ENCODE data around the gene HOXC11. TPM values are rescaled to one million over a fixed set of nuclear protein-coding genes. Genes with fewer than 3 reads are reported as not detected.
A peak's percentile ranks its signal among the peaks of the same experiment; 100 is the strongest.

The HOXC11 gene
- total RNA-seq, 1 experiment from 2014 or later = 2.2 TPM

GRCh38 chr12:53976172-53976822 is 3.4 kb downstream of the HOXC11 start:
- Histone ChIP-seq H3K36me3 (ENCODE audit: control insufficient read depth, insufficient read depth, low read length) (no peaks in the 10 kb centered on the region), H3K9me3 (no peaks in the 10 kb centered on the region), H3K4me1 (peaks cover 30% of the 10 kb centered on the region), H3K4me3 (ENCODE audit: low read depth, low read length) (no peak overlapping the region), H3K27me3 (replicated peaks; ENCODE audit: control insufficient read depth, insufficient read depth, low read length) (no peaks in the 10 kb centered on the region)
- no peak overlapping the region for H3K27ac Mint-ChIP-seq (ENCODE audit: unreplicated experiment)
- DNase-seq = no peak
- no peak for TF ChIP-seq CTCF (IDR thresholded peaks at IDR 0.05; ENCODE audit: insufficient read depth in 1 of 2, low read depth in 1 of 2, low read length in 1 of 2, severe bottlenecking in 1 of 2, unreplicated experiment in 1 of 2)
- intact Hi-C loops (cut with micrococcal nuclease; ENCODE audit: unreplicated experiment) = loop anchor here (5.0 kb wide), 1 partner anchor 41 kb away; no protein-coding TSS in a partner anchor
- no peaks in the 10 kb centered on the region for H3K36me3 Mint-ChIP-seq (ENCODE audit: insufficient read depth, unreplicated experiment)
- CTCF ChIA-PET = no interaction called here
- POLR2A ChIA-PET = no interaction called here
- no TSS peak for BruUV-seq (replicated peaks)
- H3K4me1 Mint-ChIP-seq (ENCODE audit: low read depth, unreplicated experiment) = peaks cover 23% of the 10 kb centered on the region
- no peaks in the 10 kb centered on the region for H3K9me3 Mint-ChIP-seq (ENCODE audit: unreplicated experiment)
- H3K27me3 Mint-ChIP-seq (ENCODE audit: insufficient read depth, unreplicated experiment) = no peaks in the 10 kb centered on the region
- peak overlapping the region; percentile 83 for H3K4me3 Mint-ChIP-seq (ENCODE audit: unreplicated experiment)

- Histone ChIP-seq H3K36me3 (ENCODE audit: control insufficient read depth, insufficient read depth, low read length) (no peaks in the 10 kb centered on the region), H3K4me1 (peaks cover 30% of the 10 kb centered on the region), H3K27me3 (replicated peaks; ENCODE audit: control insufficient read depth, insufficient read depth, low read length) (no peaks in the 10 kb centered on the region), H3K4me3 (ENCODE audit: low read depth, low read length) (peak overlapping the region; percentile 43), H3K9me3 (no peaks in the 10 kb centered on the region)
- H3K27me3 Mint-ChIP-seq (ENCODE audit: insufficient read depth, unreplicated experiment) = no peaks in the 10 kb centered on the region
- no peaks in the 10 kb centered on the region for H3K9me3 Mint-ChIP-seq (ENCODE audit: unreplicated experiment)
- no peaks in the 10 kb centered on the region for H3K36me3 Mint-ChIP-seq (ENCODE audit: insufficient read depth, unreplicated experiment)
- peaks cover 23% of the 10 kb centered on the region for H3K4me1 Mint-ChIP-seq (ENCODE audit: low read depth, unreplicated experiment)
- ChIA-PET POLR2A (interaction anchor here (2.2 kb wide), 1 partner anchor 37 kb away, joined by 15 read pairs; no protein-coding TSS in a partner anchor), CTCF (interaction anchor here (0.8 kb wide), 1 partner anchor 11 kb away, joined by 4 read pairs; no protein-coding TSS in a partner anchor)
- intact Hi-C loops (cut with micrococcal nuclease; ENCODE audit: unreplicated experiment) = loop anchor here (5.0 kb wide), 1 partner anchor 40 kb away; no protein-coding TSS in a partner anchor
- BruUV-seq (replicated peaks) = no TSS peak
- no peak for TF ChIP-seq CTCF (IDR thresholded peaks at IDR 0.05; ENCODE audit: insufficient read depth in 1 of 2, low read depth in 1 of 2, low read length in 1 of 2, severe bottlenecking in 1 of 2, unreplicated experiment in 1 of 2)
- no peak for DNase-seq
- peak overlapping the region; percentile 68 for H3K4me3 Mint-ChIP-seq (ENCODE audit: unreplicated experiment)
- no peak overlapping the region for H3K27ac Mint-ChIP-seq (ENCODE audit: unreplicated experiment)
Observed at GRCh38 chr12:53976823-53977595, 4.1 kb downstream of the HOXC11 start.
